ENCODE results near the gene TBC1D10B. TPM values are rescaled to one million over a fixed set of nuclear protein-coding genes. Genes with fewer than 3 reads are reported as not detected.
A peak's percentile ranks its signal among the peaks of the same experiment; 100 is the strongest.

The TBC1D10B gene
- total RNA-seq, 3 donors from 2014 or later, result 46.4 to 48.8 (median 47.5) TPM

- intact Hi-C loops (cut with DNase I, micrococcal nuclease), result no loop called here
- Histone ChIP-seq H3K4me3 (no peak overlapping the region), H3K9me3 (no peaks in the 10 kb centered on the region), H3K4me1 (ENCODE audit: low read depth) (peaks cover 16% of the 10 kb centered on the region), H3K36me3 (ENCODE audit: low read depth) (peaks cover 6% of the 10 kb centered on the region)
- peak in 2 of 3 donors; percentile 62 to 65 for DNase-seq
- ATAC-seq, result no peak
- TF ChIP-seq CTCF (IDR thresholded peaks at IDR 0.05), result no peak
Measured at GRCh38 chr16:30351586-30352419, 18.5 kb downstream of the TBC1D10B start.

GRCh38 chr16:30351001-30351441 lies 19.3 kb downstream of the TBC1D10B start:
- ATAC-seq (no peak), DNase-seq (peak in 2 of 3 donors; percentile 23 to 34)
- no peaks in the 10 kb centered on the region for H3K9me3 ChIP-seq
- H3K4me1 ChIP-seq (ENCODE audit: low read depth), result peaks cover 10% of the 10 kb centered on the region
- no peak overlapping the region for H3K4me3 ChIP-seq
- no peak for TF ChIP-seq CTCF (IDR thresholded peaks at IDR 0.05)
- intact Hi-C loops (cut with DNase I, micrococcal nuclease), result no loop called here
- peaks cover 6% of the 10 kb centered on the region for H3K36me3 ChIP-seq (ENCODE audit: low read depth)

- intact Hi-C loops (cut with DNase I, micrococcal nuclease), result no loop called here
- DNase-seq (no peak), ATAC-seq (no peak)
- peaks cover 10% of the 10 kb centered on the region for H3K4me1 ChIP-seq (ENCODE audit: low read depth)
- no peak for TF ChIP-seq CTCF (IDR thresholded peaks at IDR 0.05)
- H3K9me3 ChIP-seq, result no peaks in the 10 kb centered on the region
- peaks cover 6% of the 10 kb centered on the region for H3K36me3 ChIP-seq (ENCODE audit: low read depth)
- H3K4me3 ChIP-seq, result no peak overlapping the region
Measured at GRCh38 chr16:30350134-30350871, 20.0 kb downstream of the TBC1D10B start.

- peaks cover 10% of the 10 kb centered on the region for H3K4me1 ChIP-seq (ENCODE audit: low read depth)
- peak in 2 of 3 donors; percentile 16 to 34 for DNase-seq
- ATAC-seq, result no peak
- H3K36me3 ChIP-seq (ENCODE audit: low read depth), result peaks cover 6% of the 10 kb centered on the region
- intact Hi-C loops (cut with DNase I, micrococcal nuclease), result no loop called here
- H3K4me3 ChIP-seq, result no peak overlapping the region
- no peak for TF ChIP-seq CTCF (IDR thresholded peaks at IDR 0.05)
- H3K9me3 ChIP-seq, result no peaks in the 10 kb centered on the region
Measured at GRCh38 chr16:30349675-30350074, 20.6 kb downstream of the TBC1D10B start.

- Histone ChIP-seq H3K36me3 (ENCODE audit: low read depth) (peaks cover 6% of the 10 kb centered on the region), H3K4me1 (ENCODE audit: low read depth) (peaks cover 4% of the 10 kb centered on the region), H3K9me3 (no peaks in the 10 kb centered on the region), H3K4me3 (no peak overlapping the region)
- DNase-seq, result peak in 1 of 3 donors; percentile 7
- ATAC-seq, result no peak
- intact Hi-C loops (cut with DNase I, micrococcal nuclease), result no loop called here
- TF ChIP-seq CTCF (IDR thresholded peaks at IDR 0.05), result no peak
Measured at GRCh38 chr16:30348929-30349328, 21.4 kb downstream of the TBC1D10B start.

Measured in mucosa of descending colon (tissue), 3 donors.